Ishikawa (cell line): ENCODE results near the gene MLLT3.
A peak's percentile ranks its signal among the peaks of the same experiment; 100 is the strongest.

Experiments used
- CEBPB ChIP-seq: IDR thresholded peaks from 2 replicates; pipeline ENCODE4 v1.6.1; 2012
- CREB1 ChIP-seq: IDR thresholded peaks from 2 replicates; pipeline ENCODE4 v1.6.1; 2012; ENCODE audit warnings: low read depth
- EGR1 ChIP-seq: IDR thresholded peaks from 2 replicates; pipeline ENCODE4 v1.6.1; 2012
- EP300 ChIP-seq: IDR thresholded peaks from 2 replicates; pipeline ENCODE4 v1.6.1; 2012; ENCODE audit warnings: borderline replicate concordance
- FOXM1 ChIP-seq: IDR thresholded peaks from 2 replicates; pipeline ENCODE4 v1.6.1; 2012; ENCODE audit warnings: low read depth, borderline replicate concordance
- NFIC ChIP-seq: IDR thresholded peaks from 2 replicates; pipeline ENCODE4 v1.6.1; 2012
- RAD21 ChIP-seq: IDR thresholded peaks from 2 replicates; pipeline ENCODE4 v1.6.1; 2012; ENCODE audit warnings: low read depth
- REST ChIP-seq: IDR thresholded peaks from 2 replicates; pipeline ENCODE4 v1.6.1; 2012; ENCODE audit warnings: low read depth, mild to moderate bottlenecking
- TAF1 ChIP-seq: IDR thresholded peaks from 2 replicates; pipeline ENCODE4 v1.6.1; 2012; ENCODE audit warnings: low read depth, mild to moderate bottlenecking
- TCF12 ChIP-seq: IDR thresholded peaks from 2 replicates; pipeline ENCODE4 v1.6.1; 2012; ENCODE audit warnings: low read depth
- TEAD4 ChIP-seq: IDR thresholded peaks from 2 replicates; pipeline ENCODE4 v1.6.1; 2012
- YY1 ChIP-seq: IDR thresholded peaks from 2 replicates; pipeline ENCODE4 v1.6.1; 2012; ENCODE audit warnings: low read depth
- ZBTB7A ChIP-seq: IDR thresholded peaks from 2 replicates; pipeline ENCODE4 v1.6.1; 2012; ENCODE audit warnings: low read depth
- TF ChIP-seq, protein P1 (sequence below): IDR thresholded peaks from 2 replicates; pipeline ENCODE4 v1.6.1; 2012
- TF ChIP-seq, protein P2 (sequence below): IDR thresholded peaks from 2 replicates; pipeline ENCODE4 v1.6.1; 2012

MLLT3 gene

DNA sequence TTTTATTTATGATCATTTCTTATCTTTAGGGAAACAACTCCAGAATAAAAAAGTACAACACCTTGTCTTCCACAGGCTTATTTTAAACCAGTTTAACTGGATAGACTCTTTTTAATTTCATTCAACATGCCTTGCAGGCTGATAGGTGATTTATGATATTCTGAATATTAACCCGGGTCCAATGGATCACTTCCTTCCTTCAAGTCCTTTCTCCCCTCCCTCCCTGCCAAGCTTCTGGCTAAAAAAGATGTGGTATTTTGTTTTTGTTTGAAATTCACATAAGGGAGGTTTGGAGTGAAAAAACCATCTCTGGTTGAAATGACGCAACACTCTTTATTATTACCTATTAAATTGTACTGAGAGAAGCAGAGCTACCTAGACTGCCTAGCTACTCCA lies 265.3 kb downstream of the MLLT3 start:
- TF ChIP-seq CEBPB (peak; percentile 25; the same call in 1 of the 2 replicates), TCF12 (no peak)

GRCh38 chr9:20356403-20357036 lies 265.8 kb downstream of the MLLT3 start:
- TF ChIP-seq RAD21 = peak; percentile 92
- TF ChIP-seq REST = no peak

DNA sequence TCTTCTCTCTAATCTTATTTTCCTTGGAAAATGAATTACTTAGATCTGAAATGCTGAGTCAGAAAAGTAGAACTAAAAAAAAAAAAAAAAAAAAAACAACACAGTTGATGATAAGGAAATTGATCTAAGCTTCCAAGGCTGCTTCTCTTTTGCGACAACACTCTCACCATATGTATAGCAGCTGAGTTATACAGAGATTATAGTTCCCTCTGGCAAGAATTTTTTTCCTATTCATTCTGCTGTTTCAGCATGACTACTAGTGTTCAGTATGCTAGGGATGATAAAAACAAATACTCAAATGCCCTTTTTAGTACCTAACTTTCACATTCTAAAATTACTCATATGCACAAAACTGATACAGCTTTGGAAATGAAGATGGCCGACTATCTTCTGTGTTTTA lies 267.3 kb downstream of the MLLT3 start:
- TF ChIP-seq CREB1 (no peak), NFIC (no peak), EGR1 (no peak), YY1 (no peak), CEBPB (no peak), FOXM1 (no peak), RAD21 (no peak), REST (no peak), EP300 (no peak), TEAD4 (no peak), ZBTB7A (no peak), TCF12 (no peak), TAF1 (no peak)
- TF ChIP-seq, protein P1, sequence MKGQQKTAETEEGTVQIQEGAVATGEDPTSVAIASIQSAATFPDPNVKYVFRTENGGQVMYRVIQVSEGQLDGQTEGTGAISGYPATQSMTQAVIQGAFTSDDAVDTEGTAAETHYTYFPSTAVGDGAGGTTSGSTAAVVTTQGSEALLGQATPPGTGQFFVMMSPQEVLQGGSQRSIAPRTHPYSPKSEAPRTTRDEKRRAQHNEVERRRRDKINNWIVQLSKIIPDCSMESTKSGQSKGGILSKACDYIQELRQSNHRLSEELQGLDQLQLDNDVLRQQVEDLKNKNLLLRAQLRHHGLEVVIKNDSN = no peak
- TF ChIP-seq, protein P2, sequence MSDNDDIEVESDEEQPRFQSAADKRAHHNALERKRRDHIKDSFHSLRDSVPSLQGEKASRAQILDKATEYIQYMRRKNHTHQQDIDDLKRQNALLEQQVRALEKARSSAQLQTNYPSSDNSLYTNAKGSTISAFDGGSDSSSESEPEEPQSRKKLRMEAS = no peak

GRCh38 chr9:20353931-20354652 lies 268.2 kb downstream of the MLLT3 start:
- TF ChIP-seq RAD21 (no peak), EP300 (no peak), FOXM1 (no peak), EGR1 (no peak), TAF1 (no peak), REST (no peak), ZBTB7A (no peak), CREB1 (no peak), CEBPB (no peak), TCF12 (no peak), YY1 (no peak), NFIC (no peak), TEAD4 (no peak)
- TF ChIP-seq, protein P1 = no peak
- TF ChIP-seq, protein P2 = no peak

GRCh38 chr9:20353524-20353923 lies 268.8 kb downstream of the MLLT3 start:
- TF ChIP-seq CEBPB (no peak), TCF12 (no peak), EP300 (no peak), REST (no peak), CREB1 (no peak), TAF1 (no peak), RAD21 (no peak), EGR1 (no peak), TEAD4 (no peak)
